Fibroblast of gingiva (primary cell): Measurements from ENCODE around the gene ROR1.

Source experiments
- DNase-seq: peaks from one replicate; pipeline ENCODE4 v3.0.0-alpha.2; 2011; ENCODE audit warnings: low read depth

The ROR1 gene

GRCh38 chr1:64107118-64107519, 333.3 kb downstream of the ROR1 start:
- no peak for DNase-seq

GRCh38 chr1:64107632-64108031, 333.8 kb downstream of the ROR1 start:
- DNase-seq: no peak

GRCh38 chr1:64110924-64111777, 337.3 kb downstream of the ROR1 start:
- no peak for DNase-seq

GRCh38 chr1:64111787-64112186, 338.0 kb downstream of the ROR1 start:
- no peak for DNase-seq

DNA sequence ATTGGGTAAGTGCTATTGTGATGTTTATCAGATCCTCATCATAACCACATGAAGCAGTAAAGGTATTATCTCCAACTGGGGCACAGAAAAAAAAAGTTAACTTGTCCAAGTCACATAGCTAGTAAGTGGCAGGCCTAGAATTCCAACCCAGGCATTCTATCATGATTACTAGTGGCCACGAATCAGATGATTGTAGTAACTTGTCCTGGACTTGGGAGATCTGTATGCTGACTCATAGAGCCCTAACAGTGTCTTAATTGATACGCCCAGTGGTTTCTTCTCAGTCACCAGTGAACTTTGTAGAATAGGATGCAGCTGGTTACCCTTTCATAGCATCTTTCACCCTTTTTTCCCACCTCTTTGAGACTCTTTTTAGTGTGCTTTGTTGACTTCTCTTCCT, 338.5 kb downstream of the ROR1 start:
- DNase-seq: peak; percentile 70

DNA sequence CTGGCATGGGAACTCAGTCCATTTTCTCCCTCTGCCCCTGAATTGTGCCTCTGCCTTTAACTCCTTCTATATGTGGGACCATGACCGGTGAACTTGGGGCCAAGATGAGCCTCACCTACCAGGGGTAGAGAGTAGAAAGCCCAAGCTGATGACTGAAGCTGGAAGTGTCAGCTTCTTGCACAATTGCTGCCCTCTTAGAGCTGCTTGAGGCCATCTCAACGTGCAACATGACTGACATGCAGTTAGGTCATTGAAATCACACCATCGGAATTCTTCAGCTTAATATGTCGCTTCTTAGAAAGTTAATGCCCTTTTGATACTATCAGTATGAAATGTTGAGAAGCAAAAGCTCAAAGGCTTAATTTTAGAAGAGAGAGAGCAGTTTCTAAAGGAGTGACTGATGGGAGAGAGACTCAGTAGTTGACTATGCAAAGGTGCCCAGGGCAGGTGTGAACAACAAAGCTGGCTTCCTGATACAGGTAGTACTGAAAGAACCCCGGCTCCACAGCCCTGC, 340.3 kb downstream of the ROR1 start:
- no peak for DNase-seq

GRCh38 chr1:64116537-64116936, 342.7 kb downstream of the ROR1 start:
- no peak for DNase-seq

DNA sequence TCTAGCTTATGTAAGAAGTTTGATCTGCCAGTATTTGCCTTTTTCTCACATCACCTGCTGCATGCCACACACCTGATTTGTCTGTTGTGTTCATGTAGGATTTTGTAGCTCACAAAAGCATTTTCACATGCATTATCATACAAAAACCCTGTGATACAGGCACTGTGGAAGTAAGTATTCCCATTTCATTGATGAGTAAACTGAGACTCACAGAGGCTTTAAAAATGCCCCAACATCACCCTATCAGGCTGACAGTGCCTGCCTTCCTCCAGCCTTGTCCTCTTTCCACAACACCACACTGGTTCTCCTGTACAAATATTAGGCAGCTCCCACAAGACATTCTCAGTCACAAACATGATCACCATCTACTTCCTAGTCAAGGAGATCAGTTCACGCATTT, 343.7 kb downstream of the ROR1 start:
- DNase-seq: no peak

- DNase-seq: no peak
Observed at GRCh38 chr1:64121766-64122385, 348.1 kb downstream of the ROR1 start.

DNA sequence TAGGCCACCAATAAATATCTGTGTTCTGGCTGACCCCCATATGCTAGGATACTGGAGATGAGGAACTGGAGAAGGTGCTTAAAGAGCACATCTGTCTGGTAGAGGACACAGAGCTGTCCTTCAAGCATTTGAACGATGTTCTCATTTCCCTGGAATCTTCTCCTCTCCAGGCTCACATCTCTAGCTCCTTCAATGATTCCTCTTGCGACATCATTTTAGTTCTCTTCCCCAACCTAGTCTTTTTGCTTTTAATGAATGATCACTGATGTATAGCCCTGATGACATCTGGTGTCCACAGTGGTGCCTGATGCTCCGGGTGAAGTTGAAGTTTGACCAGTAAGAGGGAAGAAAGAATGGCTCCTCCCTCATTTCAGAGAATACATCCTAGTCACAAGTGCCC, 348.8 kb downstream of the ROR1 start:
- DNase-seq: no peak

- peak; percentile 86 for DNase-seq
Observed at GRCh38 chr1:64124704-64125440, 351.1 kb downstream of the ROR1 start.

DNA sequence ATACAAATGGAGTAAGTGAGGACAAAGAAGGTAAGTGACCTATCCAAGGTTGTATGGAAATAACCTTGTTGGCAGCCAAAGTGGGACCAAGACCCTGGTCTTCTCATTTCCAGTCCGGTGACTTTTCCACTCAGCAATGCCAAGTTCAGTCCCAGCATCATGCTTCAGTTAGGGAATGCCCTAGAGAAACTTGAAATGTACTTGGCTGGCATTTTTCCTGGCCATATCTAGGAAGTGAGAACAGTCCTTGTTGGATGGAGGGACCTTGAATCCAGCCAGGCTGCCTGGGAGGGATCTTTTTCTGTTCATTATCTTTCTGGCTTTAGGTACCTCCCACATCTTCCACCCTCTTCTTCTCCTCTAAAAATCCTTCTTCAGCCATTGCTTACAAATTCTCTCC, 352.8 kb downstream of the ROR1 start:
- peak; percentile 24 for DNase-seq

DNA sequence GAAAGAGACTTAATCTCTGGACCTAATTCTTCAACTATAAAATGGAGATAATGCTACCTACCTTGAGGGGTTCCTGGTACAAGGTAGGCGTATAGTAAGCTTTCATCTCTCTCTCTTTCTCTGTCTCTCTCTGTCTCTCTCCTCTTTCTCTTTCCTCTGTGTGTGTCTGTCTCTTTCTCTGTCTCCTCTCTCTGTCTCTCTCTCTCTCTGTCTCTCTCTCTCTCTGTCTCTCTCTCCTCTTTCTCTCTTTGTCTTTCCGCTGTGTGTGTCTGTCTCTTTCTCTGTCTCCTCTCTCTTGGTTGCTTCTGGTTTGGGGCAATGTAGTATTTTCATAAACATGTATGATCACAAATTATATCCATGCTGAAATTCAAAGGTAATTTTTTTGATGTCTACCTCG, 353.5 kb downstream of the ROR1 start:
- DNase-seq: no peak

- peak; percentile 77 for DNase-seq
Observed at GRCh38 chr1:64129701-64130100, 355.9 kb downstream of the ROR1 start.

- no peak for DNase-seq
Observed at GRCh38 chr1:64131155-64131554, 357.3 kb downstream of the ROR1 start.

GRCh38 chr1:64133036-64133435, 359.2 kb downstream of the ROR1 start:
- peak; percentile 96 for DNase-seq

DNA sequence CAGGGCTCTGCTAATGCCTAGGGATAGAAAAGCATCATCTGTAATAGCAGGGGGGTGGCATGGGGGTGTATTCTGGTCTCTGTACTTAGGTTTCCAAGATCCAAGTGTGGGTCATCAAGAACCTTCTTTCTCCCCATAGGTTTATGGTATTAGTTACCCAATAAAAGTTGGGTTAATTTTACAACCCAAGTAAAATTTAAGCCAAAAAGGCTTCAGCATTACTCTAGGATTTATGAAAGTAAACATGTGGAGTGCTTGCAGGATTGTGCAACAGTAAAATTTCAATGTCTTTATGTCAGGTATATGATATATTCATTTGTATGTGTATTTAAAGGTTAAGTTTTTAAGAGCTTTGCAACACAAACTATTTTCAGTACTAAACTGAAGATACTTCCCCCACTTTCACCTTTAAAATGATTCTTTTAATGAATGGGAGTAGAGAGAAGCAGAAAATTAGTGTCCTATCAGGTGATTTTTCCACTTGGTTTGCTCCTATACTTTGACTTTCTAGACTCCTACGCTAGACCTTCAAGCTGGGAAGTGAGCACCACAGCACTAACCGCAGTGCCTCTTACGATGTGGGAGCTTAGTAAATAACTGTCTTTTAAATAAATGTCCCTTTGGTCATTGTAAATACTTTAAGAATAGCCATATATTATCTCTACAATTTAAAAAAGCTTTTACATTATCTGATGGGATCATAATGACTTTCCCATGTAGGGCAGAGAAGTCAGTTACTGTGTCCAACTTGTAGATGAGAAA, 361.8 kb downstream of the ROR1 start:
- DNase-seq: peak; percentile 28

- no peak for DNase-seq
Observed at GRCh38 chr1:64136296-64136695, 362.5 kb downstream of the ROR1 start.

- peak; percentile 84 for DNase-seq
Observed at GRCh38 chr1:64136752-64137411, 363.1 kb downstream of the ROR1 start.

GRCh38 chr1:64137412-64137803, 363.6 kb downstream of the ROR1 start:
- DNase-seq: no peak

DNA sequence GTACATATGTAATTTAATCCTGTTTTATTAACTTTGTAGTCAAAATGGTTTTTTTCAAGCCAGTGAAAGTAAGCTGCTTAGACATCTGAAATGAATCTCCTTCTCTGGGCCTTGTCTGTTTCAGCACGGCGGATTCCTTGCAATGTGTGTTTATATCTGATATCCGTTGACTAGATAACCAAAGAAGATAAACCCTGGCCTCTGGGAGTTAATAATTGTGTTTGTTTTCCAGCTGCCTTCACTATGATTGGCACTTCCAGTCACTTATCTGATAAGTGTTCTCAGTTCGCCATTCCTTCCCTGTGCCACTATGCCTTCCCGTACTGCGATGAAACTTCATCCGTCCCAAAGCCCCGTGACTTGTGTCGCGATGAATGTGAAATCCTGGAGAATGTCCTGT, 366.1 kb downstream of the ROR1 start:
- no peak for DNase-seq
